HG03108 (cell line): ENCODE measurements around the gene PAM16.
"Not testable (repeated sequence)": the region's sequence is repeated elsewhere in the genome, so short reads cannot be mapped to it uniquely, and the experiment has no call there.

ENCODE experiments used
- ATAC-seq: cut with Tn5 transposase; IDR thresholded peaks from one replicate; pipeline ENCODE4 v1.9.1; 2021; ENCODE audit warnings: moderate library complexity; ENCODE audit not compliant: unreplicated experiment

PAM16 gene

GRCh38 chr16:4350787-4351659, at the start of gene PAM16:
Gene PAM16, minus strand, starts transcription at chr16:4351321. Its CDS starts 87 bp downstream, at chr16:4351234.
- ATAC-seq, result peak; percentile 86

- no peak for ATAC-seq
Observed at GRCh38 chr16:4399001-4399730, 48.0 kb upstream of the PAM16 start.

- no peak for ATAC-seq
Observed at GRCh38 chr16:4395055-4395726, 44.1 kb upstream of the PAM16 start.

GRCh38 chr16:4393850-4394249, 42.7 kb upstream of the PAM16 start:
- not testable (repeated sequence) for ATAC-seq

GRCh38 chr16:4393240-4393600, 42.1 kb upstream of the PAM16 start:
- no peak for ATAC-seq

- ATAC-seq, result no peak
Observed at GRCh38 chr16:4392382-4393239, 41.5 kb upstream of the PAM16 start.

GRCh38 chr16:4391631-4392381, 40.7 kb upstream of the PAM16 start:
- no peak for ATAC-seq

- no peak for ATAC-seq
Observed at GRCh38 chr16:4390266-4391260, 39.4 kb upstream of the PAM16 start.

GRCh38 chr16:4389051-4389955, 38.2 kb upstream of the PAM16 start:
- no peak for ATAC-seq

- ATAC-seq, result no peak
Observed at GRCh38 chr16:4388271-4389021, 37.3 kb upstream of the PAM16 start.

- ATAC-seq, result no peak
Observed at GRCh38 chr16:4387781-4388180, 36.7 kb upstream of the PAM16 start.

- no peak for ATAC-seq
Observed at GRCh38 chr16:4386951-4387565, 35.9 kb upstream of the PAM16 start.

GRCh38 chr16:4386451-4386805, 35.3 kb upstream of the PAM16 start:
- ATAC-seq, result no peak

GRCh38 chr16:4385789-4386450, 34.8 kb upstream of the PAM16 start:
- no peak for ATAC-seq

GRCh38 chr16:4385066-4385788, 34.1 kb upstream of the PAM16 start:
- ATAC-seq, result no peak
